Endothelial cell (in vitro differentiated cells): ENCODE measurements around the gene LCP2. TPM values are rescaled to one million over a fixed set of nuclear protein-coding genes. Genes with fewer than 3 reads are reported as not detected.

Experiments
- DNase-seq: peaks from one replicate; pipeline ENCODE4 v3.0.0; 2021; ENCODE audit warnings: low spot score
- H3K27ac Mint-ChIP-seq: one replicate; pipeline ENCODE4 v1.8.0; 2021; ENCODE audit warnings: mixed read lengths, inconsistent platforms; ENCODE audit not compliant: unreplicated experiment
- H3K27me3 Mint-ChIP-seq: one replicate; pipeline ENCODE4 v1.8.0; 2021; ENCODE audit warnings: mild to moderate bottlenecking, moderate library complexity, mixed read lengths, inconsistent platforms; ENCODE audit not compliant: unreplicated experiment
- H3K36me3 Mint-ChIP-seq: one replicate; pipeline ENCODE4 v1.8.0; 2021; ENCODE audit warnings: mild to moderate bottlenecking, low read depth, mixed read lengths, inconsistent platforms; ENCODE audit not compliant: unreplicated experiment
- H3K4me1 Mint-ChIP-seq: one replicate; pipeline ENCODE4 v1.8.0; 2021; ENCODE audit warnings: mild to moderate bottlenecking, mixed read lengths, inconsistent platforms; ENCODE audit not compliant: unreplicated experiment
- H3K4me3 Mint-ChIP-seq: one replicate; pipeline ENCODE4 v1.8.0; 2021; ENCODE audit warnings: mild to moderate bottlenecking, mixed read lengths, inconsistent platforms; ENCODE audit not compliant: unreplicated experiment
- H3K9me3 Mint-ChIP-seq: one replicate; pipeline ENCODE4 v1.8.0; 2021; ENCODE audit warnings: mixed read lengths, inconsistent platforms; ENCODE audit not compliant: unreplicated experiment
- total RNA-seq: library from RNA; stranded (reverse); fragmentation: NEBNext Ultra II Directional; extraction: Animal tissue kit (Norgen Biotek cat#: 25700); gene quantifications from one replicate; pipeline ENCODE4 v1.2.1, GENCODE V29; 2021; ENCODE audit not compliant: unreplicated experiment
- TF ChIP-seq, protein P1 (sequence below): fragments of 200-600 bp; sonication (generic); IDR thresholded peaks from one replicate; pipeline ENCODE4 v1.5.0; 2021; ENCODE audit warnings: antibody characterized with exemption; ENCODE audit not compliant: unreplicated experiment

The LCP2 gene
- total RNA-seq, 1 donor from 2014 or later = 13.8 TPM

DNA sequence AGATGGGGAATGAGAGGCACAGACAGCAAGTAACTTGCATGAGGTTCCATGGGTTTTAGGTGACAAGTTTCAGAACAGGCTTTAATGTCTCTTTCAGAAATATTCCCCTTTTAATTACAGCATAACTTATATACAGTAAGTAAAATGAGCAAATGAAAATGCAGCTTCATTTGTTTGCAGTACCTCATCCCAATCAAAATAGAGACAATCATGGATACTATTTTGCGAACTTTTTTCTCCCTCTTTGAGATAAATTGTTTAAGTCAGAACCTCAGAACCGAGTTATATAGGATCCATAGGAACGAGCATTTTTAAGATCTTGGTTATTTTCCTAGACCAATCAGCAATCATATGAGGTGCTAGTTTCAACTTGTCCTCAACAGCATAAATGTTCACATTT, 3.5 kb downstream of the LCP2 start:
- H3K36me3 Mint-ChIP-seq = peaks cover 39% of the 10 kb centered on the region
- H3K27ac Mint-ChIP-seq = no peak overlapping the region
- H3K4me1 Mint-ChIP-seq = peaks cover 27% of the 10 kb centered on the region
- H3K27me3 Mint-ChIP-seq = peaks cover 11% of the 10 kb centered on the region
- TF ChIP-seq, protein P1, sequence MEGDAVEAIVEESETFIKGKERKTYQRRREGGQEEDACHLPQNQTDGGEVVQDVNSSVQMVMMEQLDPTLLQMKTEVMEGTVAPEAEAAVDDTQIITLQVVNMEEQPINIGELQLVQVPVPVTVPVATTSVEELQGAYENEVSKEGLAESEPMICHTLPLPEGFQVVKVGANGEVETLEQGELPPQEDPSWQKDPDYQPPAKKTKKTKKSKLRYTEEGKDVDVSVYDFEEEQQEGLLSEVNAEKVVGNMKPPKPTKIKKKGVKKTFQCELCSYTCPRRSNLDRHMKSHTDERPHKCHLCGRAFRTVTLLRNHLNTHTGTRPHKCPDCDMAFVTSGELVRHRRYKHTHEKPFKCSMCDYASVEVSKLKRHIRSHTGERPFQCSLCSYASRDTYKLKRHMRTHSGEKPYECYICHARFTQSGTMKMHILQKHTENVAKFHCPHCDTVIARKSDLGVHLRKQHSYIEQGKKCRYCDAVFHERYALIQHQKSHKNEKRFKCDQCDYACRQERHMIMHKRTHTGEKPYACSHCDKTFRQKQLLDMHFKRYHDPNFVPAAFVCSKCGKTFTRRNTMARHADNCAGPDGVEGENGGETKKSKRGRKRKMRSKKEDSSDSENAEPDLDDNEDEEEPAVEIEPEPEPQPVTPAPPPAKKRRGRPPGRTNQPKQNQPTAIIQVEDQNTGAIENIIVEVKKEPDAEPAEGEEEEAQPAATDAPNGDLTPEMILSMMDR = no peak
- no peak overlapping the region for H3K4me3 Mint-ChIP-seq
- no peak for DNase-seq
- H3K9me3 Mint-ChIP-seq = peaks cover 10% of the 10 kb centered on the region

DNA sequence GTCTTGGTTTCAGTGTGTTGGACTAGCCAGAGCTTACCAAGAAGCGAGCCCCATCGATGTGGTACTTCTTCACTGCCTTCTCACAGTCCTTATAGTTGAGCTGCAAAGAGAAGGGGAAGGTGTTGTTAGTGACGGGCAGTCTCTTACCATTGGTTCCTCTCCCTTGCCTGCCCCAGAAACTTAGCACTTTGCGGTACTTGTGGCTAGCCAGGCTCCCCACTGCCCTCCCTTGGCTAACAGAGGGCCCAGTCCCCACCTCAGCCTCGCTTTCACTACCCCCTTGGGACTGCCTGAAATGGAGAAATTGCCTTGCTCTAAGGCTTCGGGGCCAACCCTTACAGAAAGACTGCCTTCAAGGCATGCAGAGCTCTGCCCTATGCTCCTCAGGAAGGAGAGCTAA, 4.3 kb downstream of the LCP2 start:
- no peak overlapping the region for H3K4me3 Mint-ChIP-seq
- H3K36me3 Mint-ChIP-seq = peaks cover 47% of the 10 kb centered on the region
- H3K27me3 Mint-ChIP-seq = peaks cover 11% of the 10 kb centered on the region
- no peak overlapping the region for H3K27ac Mint-ChIP-seq
- TF ChIP-seq, protein P1 = no peak
- peaks cover 24% of the 10 kb centered on the region for H3K4me1 Mint-ChIP-seq
- peaks cover 12% of the 10 kb centered on the region for H3K9me3 Mint-ChIP-seq
- DNase-seq = no peak

DNA sequence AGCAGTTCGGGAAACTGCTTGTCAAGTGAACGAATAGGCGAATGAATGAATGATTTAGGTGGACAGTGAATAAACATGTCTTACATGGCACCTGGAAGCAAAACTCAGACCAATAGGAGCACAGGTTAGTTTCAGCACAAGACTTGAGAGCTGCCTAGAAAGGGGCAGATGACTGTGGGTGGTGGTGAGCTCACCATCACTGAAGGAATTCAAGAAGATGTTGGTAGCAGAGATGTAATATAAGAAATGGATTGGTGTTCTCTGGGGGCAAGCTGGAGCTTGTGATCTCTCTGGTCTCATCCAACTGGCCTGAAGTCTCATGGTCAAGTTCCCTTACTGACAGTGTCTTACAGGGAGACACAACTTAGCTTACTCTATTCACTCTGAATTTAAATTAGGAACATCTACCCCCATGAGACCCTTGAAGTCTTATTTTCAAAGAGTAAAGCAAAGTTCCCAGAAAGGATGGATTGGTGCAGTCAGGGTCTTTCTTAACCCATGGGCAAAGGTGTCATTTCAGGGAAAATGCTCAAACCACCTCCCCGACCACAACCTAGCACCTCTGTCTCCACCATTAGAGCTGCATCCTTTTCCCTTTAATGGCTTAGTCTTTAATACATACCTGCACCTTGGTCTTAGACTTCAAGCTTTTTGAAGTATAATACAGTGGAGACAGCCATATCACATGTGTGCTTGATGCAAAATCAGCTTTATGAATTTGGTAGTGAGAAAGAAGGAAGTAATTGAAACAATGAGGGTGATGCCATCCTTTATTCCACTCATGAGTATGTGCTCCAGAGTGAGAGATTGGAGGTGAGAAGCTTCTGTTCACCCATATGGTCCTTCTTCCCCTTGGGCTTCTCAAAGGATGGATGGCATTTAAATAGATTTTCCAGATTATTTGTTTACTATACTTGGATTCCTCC, 5.1 kb downstream of the LCP2 start:
- H3K27me3 Mint-ChIP-seq = peaks cover 11% of the 10 kb centered on the region
- TF ChIP-seq, protein P1 = no peak
- DNase-seq = no peak

DNA sequence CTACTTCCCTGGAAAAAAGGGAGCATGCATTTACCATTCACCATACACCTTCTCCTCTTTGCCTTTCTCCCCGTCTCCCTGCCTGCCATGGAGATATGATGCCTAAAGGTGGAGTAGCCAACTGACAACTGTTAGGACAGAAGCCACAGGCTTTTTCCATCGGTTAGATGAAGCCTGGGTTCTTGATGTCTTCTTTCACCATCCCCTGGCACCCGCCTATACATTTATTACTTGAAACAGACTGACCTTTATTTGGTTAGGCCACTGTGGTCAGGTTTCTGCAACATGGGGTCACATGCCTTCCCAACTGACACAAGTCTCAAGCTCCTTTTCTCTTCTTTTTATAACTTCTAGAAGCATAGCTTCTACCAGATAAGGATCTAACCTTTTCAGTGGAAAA, 7.1 kb downstream of the LCP2 start:
- TF ChIP-seq, protein P1 = no peak
- peaks cover 12% of the 10 kb centered on the region for H3K9me3 Mint-ChIP-seq
- H3K4me3 Mint-ChIP-seq = no peak overlapping the region
- H3K4me1 Mint-ChIP-seq = no peaks in the 10 kb centered on the region
- peaks cover 4% of the 10 kb centered on the region for H3K27me3 Mint-ChIP-seq
- peaks cover 67% of the 10 kb centered on the region for H3K36me3 Mint-ChIP-seq
- DNase-seq = no peak
- H3K27ac Mint-ChIP-seq = no peak overlapping the region

More for the DNA sequence above, 5.1 kb downstream of the LCP2 start:
- Mint-ChIP-seq H3K4me1 (peaks cover 16% of the 10 kb centered on the region), H3K9me3 (peaks cover 12% of the 10 kb centered on the region), H3K36me3 (peaks cover 54% of the 10 kb centered on the region), H3K4me3 (no peak overlapping the region), H3K27ac (no peak overlapping the region)

DNA sequence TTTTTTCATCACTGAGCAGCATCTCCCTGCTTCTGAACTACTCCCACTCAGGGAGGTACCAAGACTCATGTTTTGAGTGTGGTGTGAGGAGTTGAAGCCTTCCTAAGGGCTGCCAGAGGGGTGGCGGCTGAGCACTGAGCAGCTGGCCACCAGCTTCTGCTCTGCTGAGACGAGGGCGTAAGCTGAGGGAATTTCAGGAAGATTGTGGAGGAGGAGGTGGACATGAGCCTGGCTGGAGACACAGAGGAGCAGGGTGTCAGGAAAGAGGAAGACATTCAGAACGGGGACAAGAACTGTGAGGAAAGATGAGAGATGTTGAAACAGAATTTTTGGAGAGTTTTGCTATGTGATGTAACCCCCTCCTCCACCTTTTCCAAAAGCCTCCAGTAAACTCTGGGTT, 7.8 kb downstream of the LCP2 start:
- Mint-ChIP-seq H3K4me1 (no peaks in the 10 kb centered on the region), H3K36me3 (peaks cover 73% of the 10 kb centered on the region), H3K27ac (no peak overlapping the region), H3K27me3 (peaks cover 4% of the 10 kb centered on the region), H3K4me3 (peak overlapping the region; percentile 57), H3K9me3 (peaks cover 17% of the 10 kb centered on the region)
- TF ChIP-seq, protein P1 = no peak
- DNase-seq = no peak
